Transverse colon (tissue), 3 donors: ENCODE data around the gene FAM217A.

Experiments
- POLR2A ChIP-seq: fragments of 450-650 bp; IDR thresholded peaks from one replicate; pipeline ENCODE4 v1.6.1; 2016; ENCODE audit warnings: antibody characterized with exemption, mild to moderate bottlenecking, moderate library complexity
- TF ChIP-seq, protein P1 (sequence below), 5 experiments: fragments of 200-600 bp in 3 of 5; fragments of 450-650 bp in 2 of 5; sonication (generic) in 3 of 5; IDR thresholded peaks; 1 replicate in 2 of 5; 2 replicates in 3 of 5; pipeline ENCODE4 v1.5.1; 2016 to 2017; ENCODE audit warnings: antibody characterized with exemption in 5 of 5, inconsistent platforms in 3 of 5, mild to moderate bottlenecking in 2 of 5, moderate library complexity in 1 of 5

DNA sequence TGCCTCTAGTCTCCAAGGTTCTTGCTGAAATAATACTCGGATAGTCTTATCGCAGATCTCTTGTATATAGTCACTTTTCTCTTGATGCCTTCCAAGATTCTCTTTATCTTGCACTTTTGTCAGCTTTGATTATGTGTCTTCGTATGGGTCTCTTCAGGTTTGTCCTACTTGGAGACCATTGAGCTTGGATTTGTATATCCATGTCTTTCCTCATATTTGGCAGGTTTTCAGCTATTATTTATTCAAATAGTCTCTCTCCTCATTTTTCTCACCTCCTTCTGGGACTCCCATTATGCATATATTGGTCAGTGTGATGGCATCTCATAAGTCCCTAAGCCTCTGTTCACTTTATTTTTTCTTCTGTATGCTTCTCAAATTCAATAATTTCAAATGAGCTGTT, 33.4 kb upstream of the FAM217A start:
- TF ChIP-seq, protein P1, sequence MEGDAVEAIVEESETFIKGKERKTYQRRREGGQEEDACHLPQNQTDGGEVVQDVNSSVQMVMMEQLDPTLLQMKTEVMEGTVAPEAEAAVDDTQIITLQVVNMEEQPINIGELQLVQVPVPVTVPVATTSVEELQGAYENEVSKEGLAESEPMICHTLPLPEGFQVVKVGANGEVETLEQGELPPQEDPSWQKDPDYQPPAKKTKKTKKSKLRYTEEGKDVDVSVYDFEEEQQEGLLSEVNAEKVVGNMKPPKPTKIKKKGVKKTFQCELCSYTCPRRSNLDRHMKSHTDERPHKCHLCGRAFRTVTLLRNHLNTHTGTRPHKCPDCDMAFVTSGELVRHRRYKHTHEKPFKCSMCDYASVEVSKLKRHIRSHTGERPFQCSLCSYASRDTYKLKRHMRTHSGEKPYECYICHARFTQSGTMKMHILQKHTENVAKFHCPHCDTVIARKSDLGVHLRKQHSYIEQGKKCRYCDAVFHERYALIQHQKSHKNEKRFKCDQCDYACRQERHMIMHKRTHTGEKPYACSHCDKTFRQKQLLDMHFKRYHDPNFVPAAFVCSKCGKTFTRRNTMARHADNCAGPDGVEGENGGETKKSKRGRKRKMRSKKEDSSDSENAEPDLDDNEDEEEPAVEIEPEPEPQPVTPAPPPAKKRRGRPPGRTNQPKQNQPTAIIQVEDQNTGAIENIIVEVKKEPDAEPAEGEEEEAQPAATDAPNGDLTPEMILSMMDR (IDR thresholded peaks at IDR 0.05): no peak
- TF ChIP-seq POLR2A: no peak
